Mucosa of descending colon (tissue), 3 donors: ENCODE measurements around the gene PLVAP. TPM values are rescaled to one million over a fixed set of nuclear protein-coding genes. Genes with fewer than 3 reads are reported as not detected.

Source experiments
- ATAC-seq: fragments of 200-7000 bp; cut with Tn5 transposase; one replicate; pipeline ENCODE4 v1.9.1; 2020; ENCODE audit warnings: mild to moderate bottlenecking, moderate library complexity
- DNase-seq, 3 donors: peaks; one replicate each; pipeline ENCODE4 v3.0.0-alpha.2; 2020
- H3K36me3 ChIP-seq: fragments of 200-600 bp; one replicate; pipeline ENCODE4 v1.8.0; 2021; ENCODE audit warnings: low read depth, mild to moderate bottlenecking
- H3K4me1 ChIP-seq: fragments of 200-600 bp; one replicate; pipeline ENCODE4 v1.8.0; 2021; ENCODE audit warnings: low read depth, mild to moderate bottlenecking
- H3K4me3 ChIP-seq: fragments of 200-600 bp; one replicate; pipeline ENCODE4 v1.8.0; 2021; ENCODE audit warnings: mild to moderate bottlenecking
- H3K9me3 ChIP-seq: fragments of 200-600 bp; one replicate; pipeline ENCODE4 v1.8.0; 2021; ENCODE audit warnings: mild to moderate bottlenecking
- intact Hi-C, 2 donors: fragments of 100-400 bp; cut with DNase I in 1 of 2; cut with micrococcal nuclease in 1 of 2; formaldehyde crosslinking; loops; one replicate each; pipeline versions ENCODE4 v1.11.0 to v1.11.1; 2022; cut with DNase I, micrococcal nuclease
- total RNA-seq, 3 donors: library from RNA; stranded (reverse); fragmentation: NEBNext Ultra II Directional in 2 of 3; extraction: Animal tissue kit (Norgen Biotek cat#: 25700) in 2 of 3; gene quantifications; one replicate each; pipeline versions ENCODE4 v1.2.1 to v1.2.4, GENCODE V29; 2021 to 2023
- TF ChIP-seq, protein P1 (sequence below): fragments of 200-600 bp; IDR thresholded peaks from one replicate; pipeline ENCODE4 v1.8.0; 2022; ENCODE audit warnings: antibody characterized with exemption, mild to moderate bottlenecking
- donor health status: DM: no; HTN: no; CAD: no; lungs with moderate emphysema.
- donor health status: DM: no; HTN: no; CAD: no.
- donor health status: DM: no; HTN: yes; CAD: no.

PLVAP gene
- total RNA-seq, 3 donors from 2014 or later = 22.2 to 42.2 (median 32.8) TPM

DNA sequence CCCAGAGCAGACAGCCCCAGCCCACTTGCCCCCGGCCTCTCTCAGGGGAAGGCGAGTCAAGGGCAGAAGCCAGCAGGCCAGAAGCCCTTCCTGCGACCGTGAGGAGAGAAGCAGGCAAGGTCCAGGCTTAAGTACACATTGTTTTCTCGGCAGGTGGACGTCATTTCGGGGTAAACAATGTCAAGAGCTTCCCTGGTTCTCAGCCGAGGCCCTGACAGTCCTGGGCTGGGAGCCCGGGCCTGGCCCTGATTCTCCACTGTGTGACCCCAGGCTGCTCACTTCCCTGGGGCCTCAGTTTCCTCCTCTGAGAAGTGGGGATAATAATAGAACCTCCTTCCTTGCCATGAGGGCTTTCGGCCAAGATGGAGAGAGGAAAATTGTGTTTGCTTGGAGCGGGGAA, 19.4 kb downstream of the PLVAP start:
- ATAC-seq (no peak), DNase-seq (no peak)
- intact Hi-C loops = no loop called here
- H3K9me3 ChIP-seq = no peaks in the 10 kb centered on the region
- no peak overlapping the region for H3K4me3 ChIP-seq
- no peaks in the 10 kb centered on the region for H3K4me1 ChIP-seq
- TF ChIP-seq, protein P1, sequence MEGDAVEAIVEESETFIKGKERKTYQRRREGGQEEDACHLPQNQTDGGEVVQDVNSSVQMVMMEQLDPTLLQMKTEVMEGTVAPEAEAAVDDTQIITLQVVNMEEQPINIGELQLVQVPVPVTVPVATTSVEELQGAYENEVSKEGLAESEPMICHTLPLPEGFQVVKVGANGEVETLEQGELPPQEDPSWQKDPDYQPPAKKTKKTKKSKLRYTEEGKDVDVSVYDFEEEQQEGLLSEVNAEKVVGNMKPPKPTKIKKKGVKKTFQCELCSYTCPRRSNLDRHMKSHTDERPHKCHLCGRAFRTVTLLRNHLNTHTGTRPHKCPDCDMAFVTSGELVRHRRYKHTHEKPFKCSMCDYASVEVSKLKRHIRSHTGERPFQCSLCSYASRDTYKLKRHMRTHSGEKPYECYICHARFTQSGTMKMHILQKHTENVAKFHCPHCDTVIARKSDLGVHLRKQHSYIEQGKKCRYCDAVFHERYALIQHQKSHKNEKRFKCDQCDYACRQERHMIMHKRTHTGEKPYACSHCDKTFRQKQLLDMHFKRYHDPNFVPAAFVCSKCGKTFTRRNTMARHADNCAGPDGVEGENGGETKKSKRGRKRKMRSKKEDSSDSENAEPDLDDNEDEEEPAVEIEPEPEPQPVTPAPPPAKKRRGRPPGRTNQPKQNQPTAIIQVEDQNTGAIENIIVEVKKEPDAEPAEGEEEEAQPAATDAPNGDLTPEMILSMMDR = no peak
- no peaks in the 10 kb centered on the region for H3K36me3 ChIP-seq

DNA sequence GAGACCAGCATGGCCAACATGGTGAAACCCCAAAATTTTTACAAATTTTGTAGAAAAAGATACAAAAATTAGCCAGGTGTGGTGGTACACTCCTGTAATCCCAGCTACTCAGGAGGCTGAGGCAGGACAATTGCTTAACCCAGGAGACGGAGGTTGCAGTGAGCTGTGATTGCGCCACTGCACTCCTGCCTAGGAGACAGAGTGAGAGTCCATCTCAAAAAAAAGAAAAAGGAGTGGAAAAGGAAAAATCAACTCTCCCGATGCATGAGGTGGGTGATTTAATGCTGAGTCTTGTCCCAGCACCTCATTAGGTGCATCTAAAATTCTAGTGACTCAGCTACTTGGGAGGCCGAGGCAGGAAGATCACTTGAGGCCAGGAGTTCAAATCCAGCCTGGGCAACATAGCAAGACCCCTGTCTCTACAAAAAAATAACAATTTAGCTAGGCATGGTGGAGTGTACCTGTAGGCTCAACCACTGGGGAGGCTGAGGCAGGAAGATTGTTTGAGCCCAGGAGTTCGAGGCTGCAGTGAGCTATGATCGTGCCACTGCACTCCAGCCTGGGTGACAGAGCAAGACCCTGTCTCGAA, 20.0 kb downstream of the PLVAP start:
- intact Hi-C loops = no loop called here
- DNase-seq = no peak
- TF ChIP-seq, protein P1 = no peak
- H3K4me1 ChIP-seq = no peaks in the 10 kb centered on the region
- no peak for ATAC-seq
- no peaks in the 10 kb centered on the region for H3K9me3 ChIP-seq
- no peak overlapping the region for H3K4me3 ChIP-seq
- H3K36me3 ChIP-seq = no peaks in the 10 kb centered on the region

DNA sequence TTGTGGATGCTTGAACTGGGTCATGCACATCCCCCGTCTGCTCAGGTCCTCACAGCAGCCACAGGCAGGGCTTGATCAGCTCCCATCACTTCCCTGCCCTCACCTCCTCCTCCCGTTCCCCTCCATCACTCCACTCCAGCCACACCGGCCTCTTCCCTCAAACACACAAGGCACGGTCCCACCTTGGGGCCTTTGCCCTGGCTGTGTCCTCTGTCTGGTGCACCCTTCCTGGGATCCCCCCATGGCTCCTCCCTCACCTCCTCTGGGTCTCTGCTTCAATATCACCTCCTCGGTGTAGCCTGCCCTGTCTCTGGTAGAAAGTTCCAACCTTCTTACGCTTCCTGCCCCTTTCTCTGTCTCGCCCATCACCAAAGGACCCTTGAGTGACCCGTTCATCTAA, 23.8 kb downstream of the PLVAP start:
- intact Hi-C loops = no loop called here
- DNase-seq = no peak
- TF ChIP-seq, protein P1 = no peak
- H3K36me3 ChIP-seq = no peaks in the 10 kb centered on the region
- no peak overlapping the region for H3K4me3 ChIP-seq
- H3K4me1 ChIP-seq = no peaks in the 10 kb centered on the region
- H3K9me3 ChIP-seq = no peaks in the 10 kb centered on the region
- no peak for ATAC-seq

DNA sequence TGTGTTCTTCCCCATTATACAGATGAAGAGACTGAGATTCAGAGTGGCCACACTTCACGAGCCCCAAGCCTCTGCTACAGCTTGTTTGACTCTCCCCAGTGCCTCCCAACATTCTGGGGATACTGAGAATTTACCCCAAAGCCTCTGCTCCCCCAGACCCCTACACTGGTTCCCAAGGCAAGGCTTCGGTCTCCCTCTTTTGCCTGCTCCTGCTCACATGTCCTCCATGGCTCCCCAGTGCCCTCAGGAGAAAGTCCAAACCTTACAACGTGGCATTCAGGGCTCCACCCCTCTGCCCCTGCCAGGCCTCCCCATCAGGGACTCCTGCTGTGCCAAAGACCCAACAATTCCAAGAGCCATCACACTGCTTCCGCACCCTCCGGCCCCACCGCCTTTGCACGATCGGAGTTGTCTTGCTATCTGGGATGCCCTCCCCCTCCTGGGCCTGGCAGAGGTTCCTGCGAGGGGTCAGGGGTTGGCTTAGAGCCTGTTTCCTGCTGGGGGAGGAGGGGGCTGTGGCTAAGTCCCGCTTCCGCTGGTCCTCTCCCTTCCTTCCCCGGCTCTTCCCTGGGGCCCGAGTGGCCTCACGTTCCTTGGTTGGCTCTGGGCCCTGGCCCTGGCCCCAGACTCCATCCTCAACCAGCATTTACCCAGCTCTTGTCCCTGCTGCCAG, 24.4 kb downstream of the PLVAP start:
- intact Hi-C loops = no loop called here

DNA sequence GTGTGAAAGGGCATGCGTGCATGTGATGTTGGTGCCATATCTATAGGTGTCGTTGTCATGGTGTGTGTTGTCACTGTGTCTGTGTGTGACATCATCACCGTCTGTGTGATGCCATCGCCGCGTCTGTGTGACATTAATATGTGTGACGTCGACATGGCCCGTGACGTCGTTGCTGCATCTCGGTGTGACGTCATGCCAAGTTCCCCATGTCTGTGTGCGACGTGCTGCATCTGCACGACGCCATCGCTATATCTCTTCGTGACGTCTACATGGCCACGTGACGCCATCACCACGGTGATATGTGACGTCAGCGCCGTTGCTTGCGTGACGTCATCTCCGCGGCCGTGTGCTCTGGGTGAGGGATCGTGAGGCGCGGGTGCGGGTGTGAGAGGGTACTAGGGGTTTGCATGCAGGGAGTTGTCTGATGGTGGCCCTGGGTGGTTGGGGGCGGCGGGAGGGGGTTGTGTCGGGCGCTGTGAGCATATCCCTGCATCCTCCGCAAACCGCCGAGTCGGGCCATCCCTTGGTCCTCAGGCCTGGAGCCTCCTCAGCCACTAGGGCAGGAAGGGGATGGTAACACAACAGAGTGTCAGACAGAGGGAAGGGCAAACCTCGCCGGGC, 25.2 kb downstream of the PLVAP start:
- TF ChIP-seq, protein P1 = no peak
- Histone ChIP-seq H3K36me3 (no peaks in the 10 kb centered on the region), H3K4me1 (no peaks in the 10 kb centered on the region), H3K4me3 (no peak overlapping the region), H3K9me3 (no peaks in the 10 kb centered on the region)
- DNase-seq (no peak), ATAC-seq (no peak)
- intact Hi-C loops = no loop called here

More for the DNA sequence above, 24.4 kb downstream of the PLVAP start:
- no peak for ATAC-seq
- H3K36me3 ChIP-seq = no peaks in the 10 kb centered on the region
- no peaks in the 10 kb centered on the region for H3K4me1 ChIP-seq
- TF ChIP-seq, protein P1 = no peak
- H3K4me3 ChIP-seq = no peak overlapping the region
- no peak for DNase-seq
- H3K9me3 ChIP-seq = no peaks in the 10 kb centered on the region
